GM19035 (cell line): ENCODE measurements around the gene GALNT17.

ENCODE experiments used
- ATAC-seq: cut with Tn5 transposase; IDR thresholded peaks from one replicate; pipeline ENCODE4 v1.9.1; 2021; ENCODE audit not compliant: unreplicated experiment

GALNT17 gene

GRCh38 chr7:71132127-71132376 is at the start of gene GALNT17:
TSS of gene GALNT17 (plus strand) at chr7:71132144.
- ATAC-seq = no peak

- ATAC-seq = no peak
Observed at GRCh38 chr7:71095266-71095860, 36.6 kb upstream of the GALNT17 start.

GRCh38 chr7:71096351-71096750 is 35.6 kb upstream of the GALNT17 start:
- no peak for ATAC-seq

- ATAC-seq = no peak
Observed at GRCh38 chr7:71106226-71106625, 25.7 kb upstream of the GALNT17 start.

- no peak for ATAC-seq
Observed at GRCh38 chr7:71112436-71112835, 19.5 kb upstream of the GALNT17 start.

- no peak for ATAC-seq
Observed at GRCh38 chr7:71120096-71120495, 11.8 kb upstream of the GALNT17 start.

GRCh38 chr7:71129126-71129525 is 2.8 kb upstream of the GALNT17 start:
- ATAC-seq = no peak

GRCh38 chr7:71130031-71130679 is 1.8 kb upstream of the GALNT17 start:
- no peak for ATAC-seq

- ATAC-seq = no peak
Observed at GRCh38 chr7:71131256-71132126, 453 bp upstream of the GALNT17 start.

- no peak for ATAC-seq
Observed at GRCh38 chr7:71132377-71133231, 660 bp downstream of the GALNT17 start.

- no peak for ATAC-seq
Observed at GRCh38 chr7:71133232-71133622, 1.3 kb downstream of the GALNT17 start.

GRCh38 chr7:71133856-71134255 is 1.9 kb downstream of the GALNT17 start:
- no peak for ATAC-seq

- no peak for ATAC-seq
Observed at GRCh38 chr7:71135116-71135515, 3.2 kb downstream of the GALNT17 start.

- ATAC-seq = no peak
Observed at GRCh38 chr7:71135663-71136062, 3.7 kb downstream of the GALNT17 start.

GRCh38 chr7:71137479-71137878 is 5.5 kb downstream of the GALNT17 start:
- ATAC-seq = no peak

GRCh38 chr7:71140264-71140663 is 8.3 kb downstream of the GALNT17 start:
- no peak for ATAC-seq

- ATAC-seq = no peak
Observed at GRCh38 chr7:71144963-71145362, 13.0 kb downstream of the GALNT17 start.

- ATAC-seq = no peak
Observed at GRCh38 chr7:71145906-71146901, 14.3 kb downstream of the GALNT17 start.

GRCh38 chr7:71148098-71148497 is 16.2 kb downstream of the GALNT17 start:
- no peak for ATAC-seq

- no peak for ATAC-seq
Observed at GRCh38 chr7:71155236-71155635, 23.3 kb downstream of the GALNT17 start.
